GM19238 (cell line): ENCODE results near the gene JOSD2.

Source experiments
- DNase-seq: peaks from one replicate; pipeline ENCODE4 v3.0.0; 2011; ENCODE audit warnings: low spot score; ENCODE audit not compliant: insufficient read length

JOSD2 gene, protein sequence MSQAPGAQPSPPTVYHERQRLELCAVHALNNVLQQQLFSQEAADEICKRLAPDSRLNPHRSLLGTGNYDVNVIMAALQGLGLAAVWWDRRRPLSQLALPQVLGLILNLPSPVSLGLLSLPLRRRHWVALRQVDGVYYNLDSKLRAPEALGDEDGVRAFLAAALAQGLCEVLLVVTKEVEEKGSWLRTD

DNA sequence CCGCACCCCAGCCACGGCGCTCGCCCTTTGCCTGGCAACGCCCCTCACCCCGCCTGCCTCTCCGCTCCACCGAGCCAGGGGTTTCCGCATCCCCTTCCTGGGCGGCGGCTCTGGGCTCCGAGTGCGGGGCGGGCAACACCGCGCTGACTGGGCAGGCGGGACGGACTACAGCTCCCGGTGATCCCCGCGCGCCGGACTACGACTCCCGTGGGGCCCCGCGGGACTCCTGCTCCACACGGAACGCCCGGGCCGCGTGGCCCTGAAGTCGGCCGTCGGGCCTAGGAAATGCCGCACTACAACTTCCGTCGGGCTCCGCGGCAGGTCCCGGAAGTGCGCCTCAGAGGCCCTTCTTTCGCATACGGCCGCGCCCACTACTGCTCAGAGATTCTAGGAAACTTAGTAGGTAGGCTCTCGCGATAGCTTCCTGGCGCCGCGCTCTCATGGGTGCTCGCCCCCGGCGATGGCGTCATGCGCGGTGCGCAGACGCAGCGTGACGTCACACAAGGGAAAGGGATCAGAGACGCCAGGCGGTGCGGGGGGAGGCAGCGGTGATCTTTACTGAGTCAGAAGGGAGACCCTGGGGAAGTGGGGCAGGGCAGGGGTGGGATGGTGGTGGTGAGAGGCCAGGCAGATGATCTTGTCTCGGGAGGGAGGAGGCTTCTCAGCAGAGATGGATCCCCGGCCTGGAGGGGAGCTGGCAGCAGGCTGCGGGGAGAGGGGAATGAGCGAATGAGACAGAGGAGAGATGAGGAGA is at the start of gene JOSD2:
JOSD2 (minus strand) TSS at position 123 of the 754 bp plus-strand sequence. CDS start 760 bp downstream, outside the sequence.
- peak; percentile 99 for DNase-seq

DNA sequence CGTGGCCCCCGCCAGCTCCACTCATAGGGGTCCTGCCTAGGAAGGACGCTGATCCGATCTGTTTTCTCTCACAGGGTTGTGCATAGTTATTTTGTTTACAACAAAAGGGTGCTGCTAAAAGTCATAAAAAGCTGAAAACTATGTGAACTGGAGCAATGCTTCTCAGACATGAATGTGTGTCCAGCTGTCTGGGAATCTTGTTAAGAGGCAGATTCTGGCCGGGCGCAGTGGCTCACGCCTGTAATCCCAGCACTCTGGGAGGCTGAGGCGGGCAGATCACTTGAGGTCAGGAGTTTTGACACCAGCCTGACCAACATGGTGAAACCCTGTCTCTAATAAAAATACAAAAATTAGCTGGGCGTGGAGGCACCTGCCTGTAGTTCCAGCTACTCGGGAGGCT is 48.6 kb upstream of the JOSD2 start:
- DNase-seq: no peak

DNA sequence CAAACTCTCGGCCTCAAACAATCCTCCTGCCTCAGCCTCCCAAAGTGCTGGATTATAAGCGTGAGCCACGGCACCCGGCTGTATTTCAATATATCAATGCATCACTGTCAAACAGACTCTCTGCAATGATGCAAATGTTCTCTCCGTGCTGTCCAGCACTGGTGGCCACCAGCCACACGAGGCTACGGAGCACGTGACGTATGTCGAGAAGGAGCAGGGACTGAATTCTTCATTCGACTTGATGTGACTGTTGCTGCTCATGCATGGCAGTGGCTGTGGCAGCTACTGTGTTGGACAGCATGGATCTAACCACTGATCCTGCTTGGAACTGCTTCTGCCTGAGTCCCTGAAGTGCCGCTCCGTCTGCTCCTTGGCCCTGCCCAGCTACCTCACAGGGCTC is 47.5 kb upstream of the JOSD2 start:
- no peak for DNase-seq

DNA sequence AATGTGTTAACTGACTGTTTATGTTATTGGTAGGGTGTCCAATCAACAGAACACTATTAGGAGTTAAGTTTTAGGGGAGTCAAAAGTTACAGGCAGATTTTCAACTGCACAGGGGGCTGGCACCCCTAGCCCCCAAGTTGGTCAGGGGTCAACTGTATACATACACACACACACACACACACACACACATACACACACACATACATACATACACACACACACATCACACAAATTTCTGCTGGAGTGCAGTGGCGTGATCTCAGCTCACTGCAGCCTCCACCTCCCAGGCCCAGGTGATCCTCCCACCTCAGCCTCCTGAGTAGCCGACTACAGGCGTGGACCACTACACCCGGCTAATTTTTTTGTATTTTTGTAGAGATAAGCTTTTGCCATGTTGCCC is 47.0 kb upstream of the JOSD2 start:
- DNase-seq: no peak

DNA sequence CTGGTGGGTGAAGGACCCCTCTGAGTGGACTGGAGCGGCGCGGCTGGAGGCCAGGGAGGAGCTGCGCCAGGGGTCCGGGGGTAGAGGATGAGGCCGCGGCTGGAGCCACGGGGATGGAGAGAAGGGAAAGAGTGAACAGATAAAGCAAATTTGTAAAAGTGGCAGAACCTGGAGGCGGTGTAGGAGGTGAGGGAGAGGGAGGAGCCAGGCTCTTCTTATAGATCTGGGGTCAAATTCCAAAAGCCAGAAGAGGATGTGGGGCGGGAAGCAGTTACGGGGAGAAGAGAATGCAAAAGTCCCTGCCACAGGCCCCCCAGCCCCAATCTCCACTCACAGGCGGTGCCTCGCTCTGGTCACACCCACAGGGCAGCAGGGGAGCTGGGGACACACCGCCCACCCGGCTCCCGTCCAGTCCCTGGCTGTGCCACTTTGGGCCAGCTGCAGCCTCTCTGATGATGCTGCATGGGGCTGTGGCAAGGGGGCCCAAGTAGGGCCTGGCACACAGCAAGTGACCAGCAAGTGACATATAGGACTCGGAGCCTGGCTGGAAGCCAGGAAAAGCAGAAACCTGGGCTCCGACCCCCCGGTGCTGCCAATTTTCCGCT is 46.1 kb upstream of the JOSD2 start:
- no peak for DNase-seq

DNA sequence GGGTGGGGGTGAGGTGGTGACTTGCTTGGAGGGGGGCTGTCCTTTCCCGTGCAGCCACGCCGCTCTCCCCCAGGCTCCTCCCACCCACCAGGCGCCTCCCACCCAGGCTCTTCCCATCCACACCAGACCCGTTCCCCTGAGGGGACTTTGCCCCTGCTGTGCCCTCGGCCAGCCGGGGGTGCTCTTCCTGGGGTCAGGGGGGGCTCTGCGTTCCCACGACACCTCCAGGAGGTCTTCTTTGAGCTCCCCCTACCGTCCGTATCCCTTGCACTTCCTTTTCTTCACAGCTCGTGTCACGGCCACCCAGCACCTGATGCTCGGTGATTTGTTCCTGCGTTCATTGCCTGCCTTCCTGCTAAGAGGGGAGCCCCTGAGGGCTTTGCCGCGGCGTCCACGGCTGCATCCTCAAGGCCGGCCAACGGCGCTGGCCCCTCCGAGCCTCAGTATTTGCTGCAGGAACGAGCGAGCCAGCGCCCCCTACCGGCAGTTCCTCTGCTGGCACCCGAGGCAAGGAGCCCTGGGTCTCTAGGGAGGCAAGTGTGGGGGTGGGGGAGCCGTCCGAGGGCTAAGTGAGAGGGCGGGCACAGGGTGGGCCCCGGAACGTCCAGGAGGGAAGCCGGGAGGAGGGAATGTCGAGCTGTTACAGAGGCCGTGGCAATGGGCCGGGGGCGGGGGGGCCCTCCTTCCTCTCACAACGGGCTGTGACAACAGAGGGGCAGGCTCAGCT is 45.5 kb upstream of the JOSD2 start:
- DNase-seq: peak; percentile 81

DNA sequence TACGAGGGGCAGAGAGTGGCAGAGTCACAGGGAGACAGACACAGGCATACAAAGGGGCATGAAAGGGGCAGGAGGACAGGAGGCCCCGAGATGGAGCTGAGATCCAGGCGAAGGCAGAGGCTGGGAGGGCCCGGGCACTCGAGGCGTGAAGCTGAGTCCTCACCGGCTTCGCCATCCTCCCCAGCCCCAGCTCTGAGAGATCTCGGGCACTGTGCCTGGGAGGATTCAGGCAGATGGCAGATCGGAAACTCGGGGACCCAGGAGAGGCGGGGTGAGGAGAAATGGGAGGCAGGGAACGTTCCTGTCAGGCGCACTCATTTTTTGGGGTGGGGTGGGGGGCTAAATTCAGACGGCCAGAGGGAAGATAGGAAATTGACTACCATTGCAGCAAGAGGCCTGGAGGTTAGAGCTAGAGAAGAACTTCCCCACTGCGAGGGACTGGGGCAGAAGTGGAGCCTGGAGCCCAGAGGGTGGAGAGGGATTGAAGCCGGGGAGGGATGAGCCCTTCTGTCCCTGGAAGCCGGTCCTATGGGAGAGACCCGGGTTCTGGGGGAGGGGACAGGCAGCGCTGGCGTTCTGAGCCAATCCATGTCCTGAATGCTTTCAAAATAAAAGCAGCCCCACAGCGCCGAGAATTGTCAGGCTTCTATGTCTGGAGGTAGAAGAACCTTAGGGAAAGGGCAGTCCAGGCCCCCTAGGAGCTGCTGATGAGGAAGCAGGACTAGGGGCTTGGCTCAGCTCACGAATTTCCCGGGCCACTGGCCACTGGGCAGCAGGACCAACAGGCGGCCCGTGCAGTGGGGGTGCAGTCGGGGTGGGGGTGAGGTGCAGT is 44.7 kb upstream of the JOSD2 start:
- no peak for DNase-seq

DNA sequence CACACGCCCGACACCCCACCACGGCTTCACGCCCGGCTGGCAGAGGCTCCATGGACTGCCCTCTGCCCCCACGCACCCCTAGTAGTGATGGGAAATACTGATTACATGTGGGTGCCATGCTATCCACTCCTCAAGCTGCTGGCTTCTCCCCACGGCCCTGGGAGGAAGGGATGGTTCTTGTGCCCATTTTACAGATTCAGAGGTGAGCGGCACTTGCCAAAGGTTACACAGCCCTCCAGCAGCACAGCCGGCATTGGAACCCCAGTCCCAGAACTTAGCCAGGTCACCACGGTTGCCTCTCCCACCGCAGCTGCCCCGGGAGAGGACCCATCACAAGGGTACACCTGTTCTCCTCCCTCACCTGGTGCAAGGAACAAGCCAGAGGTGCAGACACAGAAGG is 44.0 kb upstream of the JOSD2 start:
- no peak for DNase-seq

DNA sequence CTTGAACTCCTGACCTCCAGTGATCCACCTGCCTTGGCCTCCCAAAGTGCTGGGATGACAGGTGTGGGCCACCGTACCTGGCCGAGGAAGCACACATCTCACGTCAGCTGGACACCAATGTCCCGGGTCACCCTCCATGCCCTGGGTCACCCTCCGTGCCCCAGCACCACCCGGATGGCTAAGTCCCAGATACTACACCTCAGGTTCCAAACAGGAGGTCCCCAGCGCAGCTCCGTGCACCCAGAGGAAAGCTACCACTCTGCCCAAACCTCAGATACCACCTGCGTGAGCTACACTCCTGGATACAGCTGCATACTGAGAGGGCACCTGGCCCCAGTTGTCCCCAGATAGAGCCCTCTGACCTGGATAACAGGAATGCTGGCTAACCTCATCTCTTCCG is 43.2 kb upstream of the JOSD2 start:
- no peak for DNase-seq

DNA sequence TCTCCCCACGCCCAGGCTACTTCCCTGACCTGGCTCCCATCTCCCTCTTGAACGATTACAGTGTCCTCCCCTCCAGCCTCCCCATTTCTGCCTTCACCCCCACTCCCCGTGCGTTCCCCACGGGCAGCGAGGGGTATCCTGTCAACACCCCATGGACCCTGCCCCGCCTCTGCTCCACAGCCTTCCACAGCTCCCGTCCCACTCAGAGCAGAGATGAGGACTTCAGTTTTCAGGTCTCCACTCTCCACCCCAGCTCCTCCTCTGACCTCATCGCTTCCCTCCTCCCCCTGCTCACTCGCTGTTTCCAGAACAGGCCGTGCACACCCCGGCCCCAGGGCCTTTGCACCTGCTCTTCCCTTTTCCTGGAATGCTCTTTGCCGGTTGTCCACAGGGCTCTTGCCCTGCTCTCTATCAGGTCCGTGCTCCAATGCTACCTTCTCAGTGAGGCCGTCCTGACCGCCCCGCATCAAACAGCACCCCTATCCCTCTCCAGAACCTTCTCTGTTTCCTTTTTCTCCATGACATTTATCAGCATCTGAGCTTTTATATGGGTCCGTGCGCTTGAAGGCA is 42.2 kb upstream of the JOSD2 start:
- DNase-seq: no peak

DNA sequence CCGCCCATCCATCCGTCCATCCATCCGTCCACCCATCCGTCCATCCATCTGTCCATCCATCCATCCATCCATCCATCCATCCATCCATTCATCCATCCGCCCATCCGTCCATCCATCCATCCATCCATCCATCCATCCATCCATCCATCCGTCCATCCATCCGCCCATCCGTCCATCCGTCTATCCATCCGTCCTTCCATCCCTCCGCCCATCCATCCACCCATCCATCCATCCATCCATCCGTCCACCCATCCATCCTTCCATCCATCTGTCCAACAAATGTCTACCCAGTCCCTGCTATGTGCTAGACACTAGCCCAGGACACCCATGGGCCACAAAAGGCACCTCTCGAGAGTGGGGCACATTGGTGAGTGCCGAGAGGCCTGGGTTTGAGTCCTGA is 41.5 kb upstream of the JOSD2 start:
- no peak for DNase-seq

DNA sequence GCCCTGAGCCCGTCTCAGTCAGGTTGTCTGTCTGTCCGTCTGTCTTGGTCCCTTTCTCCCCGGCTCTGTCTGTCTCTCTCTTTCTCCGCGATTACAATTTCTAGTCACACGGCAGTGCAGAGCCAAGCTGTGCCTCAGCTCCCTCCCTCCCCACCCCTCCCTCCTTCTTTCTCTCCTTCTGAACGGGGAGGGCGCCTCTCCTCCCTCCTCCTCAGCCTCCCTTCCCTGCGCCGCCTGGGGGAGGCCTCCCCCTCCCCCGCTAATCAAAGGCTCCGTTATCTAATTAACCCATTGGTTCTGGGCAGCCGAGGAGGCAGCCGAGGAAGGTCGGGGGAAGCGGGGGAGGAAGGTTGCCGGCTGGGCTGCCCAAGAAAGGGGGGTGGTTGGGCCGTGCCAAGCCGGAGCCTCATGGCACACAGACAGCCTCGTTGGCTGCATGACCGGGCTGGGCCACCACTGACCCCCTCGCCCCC is 40.8 kb upstream of the JOSD2 start:
- DNase-seq: no peak

DNA sequence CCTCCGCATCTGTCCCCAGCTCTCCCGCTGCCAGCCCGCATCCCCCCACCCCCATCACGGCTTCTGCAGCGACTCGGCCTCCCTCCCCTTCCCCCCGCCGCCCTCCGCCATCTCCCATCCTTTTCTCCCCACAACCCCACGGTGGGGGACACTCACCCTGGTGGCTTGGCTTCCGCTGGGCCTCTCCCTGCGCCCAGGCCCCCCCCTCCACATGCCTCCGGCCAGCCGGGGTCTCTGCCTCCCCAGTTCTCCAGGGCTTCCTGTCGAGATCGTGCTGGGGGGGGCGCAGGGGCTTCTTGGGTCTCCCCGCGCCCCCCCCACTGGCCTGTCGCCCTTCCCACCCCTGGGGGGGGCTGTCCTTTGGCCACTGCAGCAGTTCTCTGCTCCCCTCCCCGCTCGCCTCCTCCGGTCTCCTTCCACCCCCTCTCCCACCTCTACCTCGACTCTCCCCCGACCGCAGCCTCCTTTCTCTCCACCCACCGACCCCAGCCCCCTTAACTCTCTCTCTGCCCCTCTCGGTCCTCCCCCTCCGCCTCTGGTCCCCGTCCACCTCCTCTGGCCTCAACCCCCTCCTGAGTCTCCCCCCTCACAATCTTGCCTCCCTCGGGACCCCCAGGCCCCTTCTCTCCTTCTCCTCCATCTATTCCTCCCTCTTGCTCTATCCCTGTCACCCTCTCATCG is 40.2 kb upstream of the JOSD2 start:
- DNase-seq: no peak

DNA sequence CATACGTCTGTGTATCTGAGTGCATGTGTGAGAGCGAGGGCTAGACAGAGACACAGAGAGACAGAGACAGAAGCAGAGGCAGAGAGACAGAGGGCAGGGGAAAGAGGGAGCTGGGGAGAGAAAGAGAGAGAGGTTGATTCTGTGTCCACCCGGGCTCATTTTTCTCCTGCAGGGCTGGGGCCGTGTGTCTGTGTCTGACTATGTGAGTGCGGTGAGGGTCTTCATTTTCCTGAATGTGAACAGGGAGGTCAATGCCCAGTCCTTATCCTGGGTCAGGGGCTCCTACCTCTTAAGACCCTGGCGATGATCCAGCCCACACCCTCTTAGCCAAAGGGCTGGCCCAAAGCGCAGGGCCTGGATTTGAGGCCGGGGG is 39.6 kb upstream of the JOSD2 start:
- DNase-seq: no peak

DNA sequence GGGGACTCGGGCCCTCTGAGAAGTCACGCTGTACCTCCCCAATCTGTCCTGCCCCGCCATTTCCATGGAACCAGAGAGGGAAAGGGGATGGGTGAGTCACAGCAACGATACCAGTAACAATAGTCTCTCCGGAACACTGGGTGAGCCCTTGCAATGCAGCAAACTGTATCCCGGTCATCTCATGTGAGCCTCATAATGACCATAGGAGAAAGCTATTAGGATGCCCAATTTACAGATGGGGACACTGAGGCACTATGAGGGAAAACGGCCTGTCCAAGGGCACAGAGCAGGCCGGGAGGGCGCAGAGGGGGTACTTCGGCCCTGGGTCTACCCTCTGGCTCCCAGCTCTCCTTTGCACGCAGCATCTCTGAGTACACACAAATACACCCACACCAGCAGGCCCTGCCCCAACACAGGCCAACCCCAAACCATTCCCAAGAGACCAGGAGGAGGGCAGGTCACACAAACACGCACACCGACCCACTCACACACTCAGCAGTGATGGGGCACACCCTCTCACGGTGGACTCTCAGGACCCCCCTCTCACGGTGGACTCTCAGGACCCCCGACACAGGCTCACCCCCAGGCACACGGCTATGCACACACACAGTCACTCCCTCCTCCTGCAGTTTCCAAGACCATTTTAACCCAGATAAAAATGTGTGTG is 39.1 kb upstream of the JOSD2 start:
- DNase-seq: no peak

DNA sequence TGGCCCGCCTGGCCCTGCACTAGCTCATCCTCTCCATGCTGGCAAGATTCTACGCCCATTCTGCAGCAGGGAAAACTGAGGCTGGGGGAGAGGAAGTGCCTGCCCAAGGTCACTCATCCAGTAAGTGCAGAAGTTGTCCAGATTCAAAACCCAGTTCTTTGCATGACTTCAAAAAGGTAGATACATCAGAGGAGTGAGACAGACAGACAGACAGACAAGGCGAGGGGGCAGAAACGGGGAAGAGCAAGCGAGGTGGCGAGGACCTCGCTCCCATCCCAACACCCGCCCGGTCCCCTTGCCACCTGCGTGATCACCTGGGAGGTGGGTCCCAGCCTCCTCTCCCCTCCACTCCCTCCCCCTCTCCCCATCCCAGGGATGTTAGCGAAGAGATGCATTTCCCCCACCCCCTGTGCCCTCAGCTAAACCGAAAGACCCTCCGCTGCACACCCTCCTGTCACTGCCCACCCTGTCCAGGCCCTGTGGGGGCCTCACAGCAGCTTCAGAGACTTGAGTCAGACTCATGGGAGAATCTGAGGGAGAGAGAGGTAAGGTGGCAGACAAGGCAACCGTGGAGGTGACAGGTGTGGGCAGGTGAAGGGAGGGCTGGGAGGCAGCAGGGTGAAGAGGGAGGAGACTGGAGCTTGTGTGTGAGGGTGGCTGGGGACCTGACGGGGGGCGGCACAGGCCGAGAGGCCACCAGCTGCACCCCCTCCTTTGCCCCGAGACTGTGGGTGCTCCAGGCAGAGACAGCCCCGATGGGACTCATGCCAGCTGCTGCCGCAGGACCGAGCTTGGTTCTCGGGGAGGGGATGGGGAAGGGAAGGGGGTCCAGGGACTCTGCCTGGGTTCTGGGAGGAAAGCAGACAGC is 38.3 kb upstream of the JOSD2 start:
- DNase-seq: no peak

DNA sequence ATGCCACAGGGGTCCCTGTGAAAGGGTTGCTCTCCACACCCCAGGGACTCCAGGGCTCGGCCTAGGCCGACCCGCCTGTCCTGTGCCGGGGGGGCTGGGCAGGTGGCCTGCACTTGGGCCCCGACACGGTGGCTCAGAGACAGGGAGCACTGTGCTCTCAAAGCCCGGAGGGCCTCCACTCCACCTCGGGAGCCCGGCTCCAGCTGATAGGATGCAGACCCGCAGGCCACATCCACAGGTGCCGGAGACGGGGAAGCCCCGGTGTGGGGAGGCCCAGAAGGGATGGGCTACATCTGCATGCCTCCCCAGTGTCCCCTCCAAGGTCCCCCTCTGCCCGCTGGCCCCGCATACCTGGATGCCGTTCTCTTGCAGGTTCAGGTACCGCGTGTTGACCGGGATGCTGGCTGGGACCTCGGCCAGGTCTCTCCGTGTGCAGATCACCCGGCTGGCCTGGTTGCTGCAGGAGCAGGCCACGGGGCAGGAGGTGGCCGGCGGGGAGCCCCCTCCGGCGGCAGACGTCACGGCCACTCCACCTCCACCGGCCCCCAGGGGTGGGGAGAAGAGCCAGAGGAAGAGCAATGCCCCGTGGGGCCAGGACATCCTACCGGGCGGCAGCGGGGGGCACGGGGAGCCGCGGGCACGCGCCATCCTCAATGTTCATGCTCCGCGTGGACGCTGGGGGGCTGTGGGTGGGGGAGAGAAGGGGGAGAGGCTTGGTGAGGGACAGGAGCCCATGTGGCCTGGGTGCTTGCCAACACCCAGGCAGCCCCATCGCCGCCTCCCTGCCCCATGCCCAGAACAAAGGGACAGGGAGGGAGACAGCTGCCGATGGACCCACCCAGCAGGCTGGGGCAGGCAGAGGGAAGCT is 37.4 kb upstream of the JOSD2 start:
- DNase-seq: no peak
